ENCODE results near the gene GFM1. TPM values are rescaled to one million over a fixed set of nuclear protein-coding genes. Genes with fewer than 3 reads are reported as not detected.

GFM1 gene
- total and polyA plus RNA-seq, 2 donors (not counting 1 experiment from before 2014, with no cell fraction given): 9.8 to 46.0 TPM

DNA sequence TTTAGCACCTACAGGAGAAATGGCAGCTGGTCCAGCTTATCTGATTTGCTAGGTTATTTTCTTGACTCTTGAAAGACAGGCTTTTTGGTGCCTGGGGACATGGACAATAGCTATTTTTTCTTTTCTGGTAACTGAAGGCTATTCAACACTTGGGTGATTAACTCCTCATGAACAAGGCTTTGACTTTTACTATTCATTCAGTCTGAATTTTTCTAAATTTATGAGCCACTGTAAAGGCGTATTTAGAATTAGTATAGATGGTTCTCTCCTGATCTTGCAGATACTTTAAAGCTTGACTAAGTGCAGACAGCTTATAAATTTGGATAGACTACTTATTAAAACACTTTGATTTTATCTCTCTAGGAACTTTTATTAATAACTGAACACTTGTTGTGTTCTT is 18.4 kb upstream of the GFM1 start:
- TF ChIP-seq, protein P1, sequence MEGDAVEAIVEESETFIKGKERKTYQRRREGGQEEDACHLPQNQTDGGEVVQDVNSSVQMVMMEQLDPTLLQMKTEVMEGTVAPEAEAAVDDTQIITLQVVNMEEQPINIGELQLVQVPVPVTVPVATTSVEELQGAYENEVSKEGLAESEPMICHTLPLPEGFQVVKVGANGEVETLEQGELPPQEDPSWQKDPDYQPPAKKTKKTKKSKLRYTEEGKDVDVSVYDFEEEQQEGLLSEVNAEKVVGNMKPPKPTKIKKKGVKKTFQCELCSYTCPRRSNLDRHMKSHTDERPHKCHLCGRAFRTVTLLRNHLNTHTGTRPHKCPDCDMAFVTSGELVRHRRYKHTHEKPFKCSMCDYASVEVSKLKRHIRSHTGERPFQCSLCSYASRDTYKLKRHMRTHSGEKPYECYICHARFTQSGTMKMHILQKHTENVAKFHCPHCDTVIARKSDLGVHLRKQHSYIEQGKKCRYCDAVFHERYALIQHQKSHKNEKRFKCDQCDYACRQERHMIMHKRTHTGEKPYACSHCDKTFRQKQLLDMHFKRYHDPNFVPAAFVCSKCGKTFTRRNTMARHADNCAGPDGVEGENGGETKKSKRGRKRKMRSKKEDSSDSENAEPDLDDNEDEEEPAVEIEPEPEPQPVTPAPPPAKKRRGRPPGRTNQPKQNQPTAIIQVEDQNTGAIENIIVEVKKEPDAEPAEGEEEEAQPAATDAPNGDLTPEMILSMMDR (IDR thresholded peaks at IDR 0.05): no peak
- no peak for TF ChIP-seq EZH2 (IDR thresholded peaks at IDR 0.05; ENCODE audit: borderline replicate concordance, insufficient read depth, low read depth, low read length, poor library complexity, severe bottlenecking)
- ATAC-seq (ENCODE audit: low read depth): no peak
- peaks cover 0 to 8% (median 6%) of the 10 kb centered on the region in 3 donors for H3K9me3 ChIP-seq (ENCODE audit: control extremely low read depth in 1 of 3, control insufficient read depth in 2 of 3, insufficient read depth in 1 of 3, low read length in 2 of 3)
- H2AFZ ChIP-seq (ENCODE audit: insufficient read depth, low read depth, low read length, poor library complexity, severe bottlenecking): no peak overlapping the region
- H3K9ac ChIP-seq (ENCODE audit: low read length): no peak overlapping the region
- H3K4me3 ChIP-seq (ENCODE audit: control extremely low read depth in 1 of 5, extremely low read depth in 1 of 5, insufficient read depth in 1 of 5, low read depth in 2 of 5, low read length in 4 of 5): no peak overlapping the region
- DNase-seq: no peak
- POLR2A ChIA-PET: no interaction called here
- H3K27me3 ChIP-seq (replicated peaks in 1 of 4; ENCODE audit: control extremely low read depth in 1 of 4, control insufficient read depth in 3 of 4, insufficient read depth in 4 of 4, low read length in 3 of 4): peaks cover 0 to 11% (median under 1%) of the 10 kb centered on the region in 4 experiments
- no peak overlapping the region for H3K4me2 ChIP-seq (replicated peaks; ENCODE audit: low read depth, low read length, poor library complexity, severe bottlenecking)
- H3K36me3 ChIP-seq (replicated peaks in 1 of 2; ENCODE audit: control extremely low read depth in 1 of 2, control insufficient read depth in 1 of 2, extremely low read depth in 1 of 2, insufficient read depth in 2 of 2, low read length in 1 of 2): no peaks in the 10 kb centered on the region
- H3K4me3 Mint-ChIP-seq: no peak overlapping the region
- H3K79me2 ChIP-seq (ENCODE audit: control insufficient read depth, insufficient read depth, low read length): no peaks in the 10 kb centered on the region
- H3K27ac ChIP-seq (ENCODE audit: low read length in 2 of 2): no peak overlapping the region
- CTCF ChIA-PET: no interaction called here
- intact Hi-C loops (cut with micrococcal nuclease): no loop called here
- peaks cover 36% of the 10 kb centered on the region for H3K27me3 Mint-ChIP-seq
- no peaks in the 10 kb centered on the region for H3K4me1 Mint-ChIP-seq
- no peaks in the 10 kb centered on the region for H3K4me1 ChIP-seq (ENCODE audit: control insufficient read depth in 2 of 2, insufficient read depth in 2 of 2, low read length in 2 of 2)
- no peaks in the 10 kb centered on the region for H4K20me1 ChIP-seq (ENCODE audit: control insufficient read depth, insufficient read depth, low read length, poor library complexity, severe bottlenecking)
- H3K9me3 Mint-ChIP-seq (ENCODE audit: insufficient read depth): no peaks in the 10 kb centered on the region
- no CpG with 5 or more reads among the region's 1 CpG for WGBS (ENCODE audit: insufficient coverage)
- no peak overlapping the region for H3K27ac Mint-ChIP-seq

- H3K36me3 ChIP-seq (replicated peaks in 1 of 2; ENCODE audit: control extremely low read depth in 1 of 2, control insufficient read depth in 1 of 2, extremely low read depth in 1 of 2, insufficient read depth in 2 of 2, low read length in 1 of 2): no peaks in the 10 kb centered on the region
- CTCF ChIA-PET: no interaction called here
- ATAC-seq (ENCODE audit: low read depth) (no peak), DNase-seq (no peak)
- Mint-ChIP-seq H3K27ac (no peak overlapping the region), H3K4me3 (no peak overlapping the region), H3K9me3 (ENCODE audit: insufficient read depth) (no peaks in the 10 kb centered on the region), H3K27me3 (peaks cover 20% of the 10 kb centered on the region), H3K4me1 (no peaks in the 10 kb centered on the region)
- intact Hi-C loops (cut with micrococcal nuclease): no loop called here
- H3K4me1 ChIP-seq (ENCODE audit: control insufficient read depth in 2 of 2, insufficient read depth in 2 of 2, low read length in 2 of 2): no peaks in the 10 kb centered on the region
- no peak overlapping the region for H3K4me2 ChIP-seq (replicated peaks; ENCODE audit: low read depth, low read length, poor library complexity, severe bottlenecking)
- TF ChIP-seq, protein P1 (IDR thresholded peaks at IDR 0.05): no peak
- TF ChIP-seq EZH2 (IDR thresholded peaks at IDR 0.05; ENCODE audit: borderline replicate concordance, insufficient read depth, low read depth, low read length, poor library complexity, severe bottlenecking): no peak
- H3K9ac ChIP-seq (ENCODE audit: low read length): no peak overlapping the region
- no peaks in the 10 kb centered on the region for H3K79me2 ChIP-seq (ENCODE audit: control insufficient read depth, insufficient read depth, low read length)
- POLR2A ChIA-PET: no interaction called here
- H3K27me3 ChIP-seq (replicated peaks in 1 of 4; ENCODE audit: control extremely low read depth in 1 of 4, control insufficient read depth in 3 of 4, insufficient read depth in 4 of 4, low read length in 3 of 4): peaks cover 0 to 10% (median under 1%) of the 10 kb centered on the region in 4 experiments
- no peak overlapping the region for H3K27ac ChIP-seq (ENCODE audit: low read length in 2 of 2)
- H2AFZ ChIP-seq (ENCODE audit: insufficient read depth, low read depth, low read length, poor library complexity, severe bottlenecking): no peak overlapping the region
- H3K4me3 ChIP-seq (ENCODE audit: control extremely low read depth in 1 of 5, extremely low read depth in 1 of 5, insufficient read depth in 1 of 5, low read depth in 2 of 5, low read length in 4 of 5): no peak overlapping the region
- no peaks in the 10 kb centered on the region for H4K20me1 ChIP-seq (ENCODE audit: control insufficient read depth, insufficient read depth, low read length, poor library complexity, severe bottlenecking)
- H3K9me3 ChIP-seq (ENCODE audit: control extremely low read depth in 1 of 3, control insufficient read depth in 2 of 3, insufficient read depth in 1 of 3, low read length in 2 of 3): no peaks in the 10 kb centered on the region
Observed at GRCh38 chr3:158631981-158632380, 12.3 kb upstream of the GFM1 start.

Data from B cell (primary cell).